ENCODE data around the gene FEM1A.
A peak's percentile ranks its signal among the peaks of the same experiment; 100 is the strongest.
"Not testable (repeated sequence)": the region's sequence is repeated elsewhere in the genome, so short reads cannot be mapped to it uniquely, and the experiment has no call there.

The FEM1A gene

DNA sequence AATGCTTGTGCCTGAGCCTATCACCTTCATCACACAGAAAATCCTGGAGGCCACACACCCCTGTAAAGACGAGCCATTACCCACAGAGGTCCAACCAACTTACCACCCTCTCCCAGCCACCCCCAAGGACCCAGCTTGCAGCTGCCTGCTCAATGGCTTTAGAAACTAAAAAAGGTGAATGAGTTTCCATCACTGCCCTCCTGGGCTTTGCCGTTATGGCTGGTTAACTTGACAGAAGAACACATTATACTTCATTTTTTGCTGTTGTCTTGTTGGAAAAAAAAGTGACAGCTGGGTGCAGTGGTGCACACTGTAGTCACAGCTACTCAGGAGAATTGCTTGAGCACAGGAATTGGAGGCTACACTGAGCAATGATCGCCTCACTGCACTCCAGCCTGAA is 17.4 kb upstream of the FEM1A start:
- no peak for DNase-seq

DNA sequence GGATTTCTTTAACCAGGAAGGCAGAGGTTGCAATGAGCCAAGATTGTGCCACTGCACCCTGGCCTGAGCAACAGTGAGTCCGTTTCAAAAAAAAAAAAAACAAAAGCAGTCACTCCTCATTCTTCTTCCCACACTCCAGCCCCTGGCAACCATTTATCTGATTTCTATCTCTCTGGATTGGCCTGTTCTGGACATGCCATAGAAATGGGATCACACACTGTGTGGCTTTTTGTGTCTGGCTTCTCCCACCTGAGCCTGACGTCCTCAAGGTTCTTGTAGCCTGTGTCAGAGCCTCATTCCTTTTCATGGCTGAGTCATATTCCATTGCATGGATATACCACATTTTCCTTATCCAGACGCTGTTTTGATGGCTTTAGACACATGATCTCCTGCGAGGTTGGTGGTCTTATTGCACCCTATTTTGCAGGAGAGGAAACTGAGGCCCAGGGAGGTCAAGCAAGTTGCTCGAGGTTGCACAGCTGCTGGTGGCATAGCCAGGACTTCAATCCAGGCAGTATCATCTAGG is 15.8 kb upstream of the FEM1A start:
- DNase-seq: no peak

DNA sequence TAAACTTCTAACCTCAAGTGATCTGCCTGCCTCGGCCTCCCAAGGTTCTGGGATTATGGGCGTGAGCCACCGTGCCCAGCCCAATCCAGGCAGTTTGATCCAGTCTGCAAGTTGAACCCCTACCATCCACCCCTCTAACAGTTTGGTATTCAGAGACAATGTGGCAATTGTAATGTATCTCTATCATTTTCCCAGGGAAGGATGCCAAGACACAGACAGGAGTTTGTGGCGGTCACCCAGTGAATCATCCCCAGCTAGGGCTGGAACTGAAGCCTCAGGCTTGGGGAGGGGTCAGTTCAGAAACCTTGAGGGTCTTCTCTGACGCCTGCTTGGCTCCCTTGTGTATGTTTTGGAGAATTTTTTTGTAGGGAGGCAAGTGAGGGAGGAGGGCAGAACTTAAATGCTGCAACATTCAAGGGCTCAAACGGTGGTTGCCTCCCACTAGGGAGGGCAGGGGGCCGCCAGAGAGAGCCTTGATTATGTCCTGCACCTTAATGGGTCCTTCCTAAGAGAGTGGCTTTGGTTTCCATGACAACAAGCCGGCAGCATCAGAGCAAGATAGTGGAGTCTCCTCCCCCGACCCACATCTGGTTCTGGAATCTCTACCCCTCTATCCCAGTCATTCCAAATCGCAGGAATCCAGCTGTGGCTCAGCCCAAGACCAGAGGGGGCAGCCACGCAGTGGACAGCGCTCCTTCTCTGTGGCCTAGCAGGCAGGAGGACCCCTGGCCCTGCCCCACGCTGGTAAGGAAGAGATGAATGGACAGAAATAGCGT is 14.9 kb upstream of the FEM1A start:
- no peak for DNase-seq

DNA sequence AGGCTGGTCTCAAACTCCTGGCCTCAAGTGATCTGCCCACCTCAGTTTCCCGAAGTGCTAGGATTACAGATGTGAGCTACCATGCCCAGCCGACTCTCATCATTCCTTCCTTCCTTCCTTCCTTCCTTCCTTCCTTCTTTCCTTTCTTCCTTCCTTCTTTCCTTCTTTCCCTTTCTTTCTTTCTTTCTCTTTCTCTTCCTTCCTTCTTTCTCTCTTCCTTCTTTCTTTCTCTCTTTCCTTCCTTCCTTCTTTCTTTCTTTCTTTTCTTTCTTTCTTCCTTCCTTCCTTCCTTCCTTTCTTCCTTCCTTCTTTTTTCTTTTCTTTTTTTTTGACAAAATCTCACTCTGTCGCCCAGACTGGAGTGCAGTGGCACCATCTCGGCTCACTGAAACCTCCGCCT is 13.4 kb upstream of the FEM1A start:
- not testable (repeated sequence) for DNase-seq

DNA sequence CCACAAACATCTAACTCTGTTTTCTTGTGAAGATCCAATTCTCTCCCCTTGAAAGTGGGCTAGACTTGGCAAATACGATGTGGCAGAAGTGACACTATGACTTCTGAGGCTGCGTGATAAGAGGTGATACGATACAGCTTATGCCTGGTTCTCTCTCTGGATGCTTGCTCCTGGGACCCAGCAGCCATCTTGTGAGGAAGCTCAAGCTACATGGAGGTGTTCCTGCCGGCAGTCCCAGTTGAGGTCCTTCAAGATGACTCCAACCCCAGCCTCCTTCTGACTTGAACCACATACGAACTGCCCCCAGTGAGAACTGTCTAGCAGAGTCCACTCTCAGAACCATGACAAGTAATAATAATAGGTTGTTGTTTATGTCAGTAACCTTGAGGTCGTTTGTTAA is 10.7 kb upstream of the FEM1A start:
- no peak for DNase-seq

DNA sequence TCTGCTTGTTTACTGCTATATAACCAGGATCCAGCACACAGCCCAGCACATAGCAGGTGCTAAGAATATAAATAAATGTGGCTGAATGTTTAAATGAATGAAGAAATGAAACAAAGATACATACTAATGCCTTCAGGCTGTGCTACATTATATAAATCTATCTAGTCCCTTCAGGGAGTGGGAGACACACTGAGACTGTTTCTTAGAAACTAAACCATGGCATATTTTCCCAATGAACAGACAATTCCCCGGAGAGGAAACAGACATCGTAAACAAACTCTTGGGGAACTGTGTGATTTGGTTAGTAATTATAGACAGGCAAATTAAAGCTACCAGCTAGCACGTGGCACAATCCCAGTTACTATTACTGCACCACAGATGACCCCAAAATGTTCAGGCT is 9.7 kb upstream of the FEM1A start:
- no peak for DNase-seq

DNA sequence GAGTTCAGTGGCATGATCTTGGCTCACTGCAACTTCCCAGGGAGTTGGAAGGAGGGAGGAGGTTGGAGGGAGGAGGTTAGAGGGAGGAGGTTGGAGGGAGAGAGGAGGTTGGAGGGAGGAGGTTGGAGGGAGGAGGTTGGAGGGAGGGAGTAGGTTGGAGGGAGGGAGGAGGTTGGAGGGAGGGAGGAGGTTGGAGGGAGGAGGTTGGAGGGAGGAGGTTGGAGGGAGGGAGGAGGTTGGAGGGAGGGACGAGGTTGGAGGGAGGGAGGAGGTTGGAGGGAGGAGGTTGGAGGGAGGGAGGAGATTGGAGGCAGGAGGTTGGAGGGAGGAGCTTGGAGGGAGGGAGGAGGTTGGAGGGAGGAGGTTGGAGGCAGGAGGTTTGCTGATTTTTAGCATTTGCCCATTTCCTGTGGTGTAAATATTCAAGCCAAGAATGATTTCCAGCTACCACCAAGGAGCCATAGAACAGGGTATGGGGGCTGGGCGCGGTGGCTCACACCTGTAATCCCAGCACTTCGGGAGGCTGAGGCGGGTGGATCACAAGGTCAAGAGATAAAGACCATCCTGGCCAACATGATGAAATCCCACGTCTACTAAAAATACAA is 5.0 kb upstream of the FEM1A start:
- DNase-seq: not testable (repeated sequence)

DNA sequence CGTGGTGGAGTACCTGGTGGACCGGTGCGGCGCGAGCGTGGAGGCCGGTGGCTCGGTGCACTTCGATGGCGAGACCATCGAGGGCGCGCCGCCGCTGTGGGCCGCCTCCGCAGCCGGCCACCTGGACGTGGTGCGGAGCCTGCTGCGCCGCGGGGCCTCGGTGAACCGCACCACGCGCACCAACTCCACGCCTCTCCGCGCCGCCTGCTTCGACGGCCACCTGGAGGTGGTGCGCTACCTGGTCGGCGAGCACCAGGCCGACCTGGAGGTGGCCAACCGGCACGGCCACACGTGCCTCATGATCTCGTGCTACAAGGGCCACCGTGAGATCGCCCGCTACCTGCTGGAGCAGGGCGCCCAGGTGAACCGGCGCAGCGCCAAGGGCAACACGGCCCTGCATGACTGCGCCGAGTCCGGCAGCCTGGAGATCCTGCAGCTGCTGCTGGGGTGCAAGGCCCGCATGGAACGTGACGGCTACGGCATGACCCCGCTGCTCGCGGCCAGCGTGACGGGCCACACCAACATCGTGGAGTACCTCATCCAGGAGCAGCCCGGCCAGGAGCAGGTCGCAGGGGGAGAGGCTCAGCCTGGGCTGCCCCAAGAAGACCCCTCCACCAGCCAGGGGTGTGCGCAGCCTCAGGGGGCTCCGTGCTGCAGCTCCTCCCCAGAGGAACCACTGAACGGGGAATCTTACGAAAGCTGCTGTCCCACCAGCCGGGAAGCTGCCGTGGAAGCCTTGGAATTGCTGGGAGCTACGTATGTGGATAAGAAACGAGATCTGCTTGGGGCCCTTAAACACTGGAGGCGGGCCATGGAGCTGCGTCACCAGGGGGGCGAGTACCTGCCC is 708 bp downstream of the FEM1A start:
- peak; percentile 31 for DNase-seq

DNA sequence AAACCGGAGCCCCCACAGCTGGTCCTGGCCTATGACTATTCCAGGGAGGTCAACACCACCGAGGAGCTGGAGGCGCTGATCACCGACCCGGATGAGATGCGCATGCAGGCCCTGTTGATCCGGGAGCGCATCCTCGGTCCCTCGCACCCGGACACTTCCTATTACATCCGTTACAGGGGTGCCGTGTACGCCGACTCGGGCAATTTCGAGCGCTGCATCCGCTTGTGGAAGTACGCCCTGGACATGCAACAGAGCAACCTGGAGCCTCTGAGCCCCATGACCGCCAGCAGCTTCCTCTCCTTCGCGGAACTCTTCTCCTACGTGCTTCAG is 1.3 kb downstream of the FEM1A start:
- not testable (repeated sequence) for DNase-seq

DNA sequence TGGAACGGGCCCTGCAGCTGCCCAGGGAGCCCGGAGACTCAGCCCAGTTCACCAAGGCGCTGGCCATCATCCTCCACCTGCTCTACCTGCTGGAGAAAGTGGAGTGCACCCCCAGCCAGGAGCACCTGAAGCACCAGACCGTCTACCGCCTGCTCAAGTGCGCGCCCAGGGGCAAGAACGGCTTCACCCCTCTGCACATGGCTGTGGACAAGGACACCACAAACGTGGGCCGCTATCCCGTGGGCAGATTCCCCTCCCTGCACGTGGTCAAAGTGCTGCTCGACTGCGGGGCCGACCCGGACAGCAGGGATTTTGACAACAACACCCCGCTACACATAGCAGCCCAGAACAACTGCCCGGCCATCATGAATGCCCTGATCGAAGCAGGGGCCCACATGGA is 1.7 kb downstream of the FEM1A start:
- not testable (repeated sequence) for DNase-seq

DNA sequence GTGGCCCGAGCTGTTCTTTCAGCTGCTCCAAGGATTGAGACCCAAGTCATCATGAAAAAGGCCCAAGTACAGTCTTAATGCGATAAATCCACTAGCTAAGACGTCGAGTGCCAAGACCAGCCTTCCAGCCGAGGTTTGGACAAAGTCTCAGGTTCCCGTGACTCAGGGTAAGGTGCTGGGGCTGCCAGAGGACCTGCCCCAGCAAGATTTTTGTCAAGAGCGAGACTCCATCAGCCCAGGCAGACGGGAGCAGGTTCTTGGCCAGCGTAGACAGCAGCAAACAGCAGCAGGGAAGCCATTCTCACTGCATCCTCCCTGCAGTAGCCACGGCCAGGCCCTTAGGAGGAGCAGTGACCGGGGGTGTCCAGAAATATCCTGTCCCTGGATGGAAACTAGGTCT is 3.4 kb downstream of the FEM1A start:
- no peak for DNase-seq

DNA sequence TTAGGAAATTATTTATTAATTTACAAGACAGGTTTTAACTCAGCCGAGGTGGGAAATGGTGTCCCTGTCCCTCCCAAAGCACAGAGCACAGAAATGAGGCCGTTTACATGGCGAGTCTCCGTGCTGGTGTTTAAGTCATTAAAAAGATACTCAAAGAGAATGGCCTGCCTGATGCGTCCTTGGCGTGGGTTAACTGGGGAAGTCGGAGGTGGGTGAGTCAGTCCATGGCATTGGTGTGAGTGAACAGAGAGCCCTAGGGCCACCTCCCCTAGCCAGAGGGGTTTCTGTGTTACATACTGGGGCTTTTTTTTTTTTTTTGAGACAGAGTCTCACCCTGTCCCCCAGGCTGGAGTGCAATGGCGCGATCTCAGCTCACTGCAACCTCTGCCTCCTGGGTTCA is 3.9 kb downstream of the FEM1A start:
- no peak for DNase-seq

DNA sequence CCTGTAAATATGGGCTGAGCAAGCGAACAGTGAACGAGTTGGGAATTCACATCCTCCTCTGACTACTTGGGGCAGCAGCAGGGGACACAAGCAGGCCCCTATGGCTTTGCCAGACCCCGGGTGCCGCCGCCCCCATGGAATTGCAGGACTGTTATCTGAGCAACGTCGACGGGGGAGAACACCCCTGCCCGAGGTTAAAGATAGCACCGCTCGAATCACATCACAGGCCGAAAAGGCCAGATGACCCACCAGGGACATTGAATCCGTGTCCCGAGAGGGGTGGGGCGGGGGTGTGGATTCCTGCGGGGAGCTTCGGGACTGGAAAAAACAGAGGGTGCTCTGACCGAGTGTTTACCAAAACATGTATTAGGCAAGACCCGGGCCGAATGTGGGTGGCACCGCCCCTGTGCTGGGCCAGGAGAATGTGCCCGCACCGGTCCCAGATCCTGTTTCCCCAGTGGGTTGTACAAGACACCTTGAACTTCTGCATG is 9.1 kb downstream of the FEM1A start:
- DNase-seq: no peak

DNA sequence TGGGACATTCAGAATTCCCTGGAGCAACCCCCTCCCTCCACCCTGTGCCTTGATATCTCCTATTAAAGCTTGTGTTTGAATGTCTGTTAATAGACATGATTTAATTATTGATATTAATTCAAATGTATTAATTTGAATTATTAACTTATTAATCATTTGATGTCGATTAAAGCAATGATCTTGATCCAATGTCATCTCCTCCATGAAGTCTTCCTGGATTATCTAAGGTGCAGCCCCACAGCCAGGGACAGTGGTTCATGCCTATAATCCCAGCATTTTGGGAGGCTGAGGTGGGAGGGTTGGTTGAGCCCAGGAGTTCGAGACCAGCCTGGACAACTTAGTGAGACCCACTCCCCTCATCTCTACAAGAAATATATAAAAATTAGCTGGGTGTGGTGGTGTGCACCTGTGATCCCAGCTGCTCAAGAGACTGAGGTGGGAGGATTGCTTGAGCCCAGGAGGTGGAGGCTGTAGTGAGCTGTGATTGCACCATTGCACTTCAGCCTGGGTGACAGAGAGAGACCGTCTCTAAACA is 9.6 kb downstream of the FEM1A start:
- DNase-seq: no peak

DNA sequence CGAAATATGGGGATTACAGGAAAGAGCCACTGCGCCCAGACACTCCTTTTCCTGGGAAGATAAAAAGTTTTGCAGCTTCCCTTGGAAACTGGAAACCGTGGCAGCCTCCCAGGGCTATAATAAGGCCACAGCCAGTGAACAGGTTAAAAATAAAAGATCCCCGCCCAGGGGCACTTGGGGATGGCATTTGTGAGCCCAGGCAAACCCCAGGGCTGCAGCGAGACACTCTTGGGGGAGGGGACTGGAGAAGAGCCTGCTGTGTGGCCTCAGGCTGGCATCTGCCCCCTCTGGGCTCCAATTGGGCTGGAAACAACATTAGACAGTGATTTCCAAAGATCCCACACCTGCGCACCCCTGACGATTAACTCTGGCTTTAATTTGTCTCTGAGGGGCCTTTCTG is 11.2 kb downstream of the FEM1A start:
- DNase-seq: no peak

DNA sequence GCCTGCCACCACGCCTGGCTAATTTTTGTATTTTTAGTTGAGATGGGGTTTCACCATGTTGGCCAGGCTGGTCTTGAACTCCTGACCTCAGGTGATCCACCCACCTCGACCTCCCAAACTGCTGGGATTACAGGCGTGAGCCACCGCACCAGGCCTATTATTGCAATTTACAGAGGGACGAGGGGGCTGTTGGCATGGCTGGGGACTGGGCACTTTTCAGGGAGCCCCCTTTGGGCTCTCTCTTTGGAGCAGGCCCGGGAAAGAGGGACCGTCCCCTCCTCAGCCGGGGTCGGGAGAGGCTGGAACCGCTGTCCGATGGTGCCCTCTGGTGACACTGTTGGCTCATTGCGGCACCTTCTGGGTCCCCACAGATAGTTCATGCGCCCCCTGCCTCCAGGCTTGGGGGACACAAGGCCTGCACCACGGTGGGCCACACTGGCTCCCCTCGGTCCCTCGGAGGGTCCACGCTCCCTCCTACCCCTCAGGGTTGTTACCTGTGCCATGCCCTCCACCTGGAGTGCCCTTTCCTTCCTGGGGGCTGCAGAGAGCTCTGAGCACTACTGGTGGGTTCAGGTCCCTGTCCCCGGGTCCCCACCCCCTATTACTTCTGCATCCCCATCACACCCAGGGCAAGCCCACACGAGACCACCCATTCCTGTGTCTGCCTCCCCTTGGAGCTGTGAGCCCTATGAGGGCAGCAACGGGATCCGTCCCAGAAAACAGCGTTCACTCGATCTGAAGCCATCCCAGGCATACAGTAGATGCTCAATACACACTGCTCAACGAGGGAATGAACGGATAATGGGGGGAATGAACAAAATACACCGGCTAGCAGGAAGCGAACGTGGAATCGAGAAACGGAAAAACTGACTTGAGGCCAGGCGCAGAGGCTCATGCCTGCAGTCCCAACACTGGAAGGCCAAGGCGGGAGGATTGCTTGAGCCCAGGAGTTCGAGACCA is 12.5 kb downstream of the FEM1A start:
- peak; percentile 77 for DNase-seq

DNA sequence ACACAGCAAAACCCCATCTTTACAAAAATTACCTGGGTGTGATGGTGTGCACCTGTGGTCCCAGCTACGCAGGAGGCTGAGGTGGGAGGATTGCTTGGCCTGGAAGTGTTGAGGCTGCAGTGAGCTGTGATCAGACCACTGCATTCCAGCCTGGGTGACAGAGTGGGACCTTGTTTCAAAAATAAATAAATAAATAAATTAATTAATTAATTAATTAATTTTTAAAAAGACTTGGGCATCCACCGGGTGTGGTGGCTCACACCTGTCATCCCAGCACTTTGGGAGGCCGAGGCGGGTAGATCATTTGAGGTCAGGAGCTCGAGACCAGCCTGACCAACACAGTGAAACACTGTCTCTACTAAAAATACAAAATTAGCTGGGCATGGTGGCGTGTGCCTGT is 13.6 kb downstream of the FEM1A start:
- not testable (repeated sequence) for DNase-seq

DNA sequence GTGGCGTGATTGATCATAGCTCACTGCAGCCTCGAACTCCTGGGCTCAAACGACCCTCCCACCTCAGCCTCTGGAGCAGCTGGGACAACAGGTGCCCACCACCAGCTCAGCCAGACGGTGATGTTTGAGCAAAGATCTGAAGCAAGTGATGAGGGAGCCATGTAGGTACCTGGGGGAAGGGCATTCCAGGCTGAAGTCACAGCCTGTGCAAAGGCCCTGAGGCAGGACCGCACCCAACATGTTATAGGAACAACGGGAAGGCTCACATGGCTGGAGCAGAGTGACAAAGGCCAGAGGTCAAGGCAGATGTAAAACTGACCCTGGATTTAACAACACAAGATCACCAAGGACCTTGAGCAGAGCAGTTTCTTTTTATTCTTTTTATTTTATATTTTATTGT is 14.8 kb downstream of the FEM1A start:
- DNase-seq: no peak

DNA sequence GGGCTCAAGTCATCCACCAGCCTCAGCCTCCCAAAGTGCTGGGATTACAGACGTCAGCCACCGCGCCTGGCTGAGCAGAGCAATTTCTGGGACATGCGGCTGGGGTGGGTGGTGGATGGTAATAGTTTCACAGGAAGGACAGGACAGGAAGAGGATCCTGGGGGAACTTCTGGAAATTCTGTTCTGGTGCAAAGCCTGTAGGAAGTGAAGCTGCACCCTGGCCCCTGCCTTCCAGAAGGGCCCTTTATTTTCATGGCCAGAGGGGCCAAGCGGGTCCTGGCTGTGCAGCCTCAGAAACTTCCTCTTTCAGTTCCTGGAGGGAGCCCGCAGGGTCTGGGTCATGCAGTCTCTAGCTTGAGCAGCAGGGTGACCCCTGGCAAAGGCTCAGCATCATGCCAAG is 15.7 kb downstream of the FEM1A start:
- no peak for DNase-seq

DNA sequence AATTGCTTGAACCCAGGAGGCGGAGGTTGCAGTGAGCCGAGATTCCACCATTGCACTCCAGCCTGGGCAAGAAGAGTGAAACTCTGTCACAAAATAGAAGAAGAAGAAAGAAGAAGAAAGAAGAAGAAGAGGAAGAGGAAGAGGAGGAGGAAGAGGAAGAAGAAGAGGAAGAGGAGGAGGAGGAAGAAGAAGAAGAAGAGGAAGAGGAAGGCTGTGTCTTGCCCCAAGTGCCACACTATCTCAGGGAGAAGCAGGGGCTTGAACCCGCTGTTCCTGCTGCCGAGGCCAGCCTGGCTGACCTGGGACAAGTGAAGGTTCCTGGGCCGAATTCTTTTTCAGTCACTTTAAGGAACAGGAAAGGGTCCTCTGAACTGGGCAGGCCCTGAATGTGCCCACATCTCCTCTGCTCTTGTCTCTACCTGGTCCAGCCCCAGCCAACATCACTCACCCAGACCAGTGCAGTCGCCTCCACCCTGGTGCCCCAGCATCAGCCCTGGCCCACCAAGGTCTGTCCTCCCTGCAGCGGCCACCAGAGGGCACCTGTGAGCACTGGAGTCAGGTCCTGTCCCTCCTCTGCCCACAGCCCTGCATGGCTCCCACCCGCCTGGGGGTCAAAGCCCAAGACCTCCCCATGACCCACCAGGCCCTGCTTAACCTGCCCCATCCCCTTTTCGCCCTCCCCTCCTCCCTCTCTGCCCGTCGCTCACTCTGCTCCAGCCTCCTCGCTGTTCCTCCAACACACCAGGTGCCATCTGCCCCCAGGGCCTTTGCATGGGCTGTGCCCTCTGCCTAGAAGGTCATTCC is 20.0 kb downstream of the FEM1A start:
- peak; percentile 95 for DNase-seq

Data from activated CD4-positive, alpha-beta T cell treated with anti-CD3 and anti-CD28 coated beads for 48 hours (primary cell).